GM21528 (cell line): ENCODE measurements around the gene GDPD5.

ENCODE experiments used
- ATAC-seq: cut with Tn5 transposase; IDR thresholded peaks from one replicate; pipeline ENCODE4 v1.9.1; 2021; ENCODE audit warnings: mild to moderate bottlenecking, moderate library complexity; ENCODE audit not compliant: unreplicated experiment, low FRiP score

GDPD5 gene

GRCh38 chr11:75450826-75451821, 74.6 kb downstream of the GDPD5 start:
- no peak for ATAC-seq

- ATAC-seq = no peak
These were observed 75.5 kb downstream of the GDPD5 start for GRCh38 chr11:75450236-75450635.

GRCh38 chr11:75449776-75450175, 76.0 kb downstream of the GDPD5 start:
- ATAC-seq = no peak

GRCh38 chr11:75449271-75449670, 76.5 kb downstream of the GDPD5 start:
- no peak for ATAC-seq

- ATAC-seq = no peak
These were observed 78.3 kb downstream of the GDPD5 start for GRCh38 chr11:75447415-75447814.

GRCh38 chr11:75445315-75445953, 80.3 kb downstream of the GDPD5 start:
- ATAC-seq = no peak

GRCh38 chr11:75443043-75443442, 82.7 kb downstream of the GDPD5 start:
- ATAC-seq = no peak

GRCh38 chr11:75442161-75442885, 83.4 kb downstream of the GDPD5 start:
- no peak for ATAC-seq

GRCh38 chr11:75441804-75442132, 84.0 kb downstream of the GDPD5 start:
- no peak for ATAC-seq

- no peak for ATAC-seq
These were observed 84.6 kb downstream of the GDPD5 start for GRCh38 chr11:75440960-75441803.

- no peak for ATAC-seq
These were observed 86.1 kb downstream of the GDPD5 start for GRCh38 chr11:75439495-75440120.

- ATAC-seq = no peak
These were observed 86.7 kb downstream of the GDPD5 start for GRCh38 chr11:75439026-75439425.

GRCh38 chr11:75437966-75438659, 87.6 kb downstream of the GDPD5 start:
- ATAC-seq = no peak

- ATAC-seq = no peak
These were observed 88.9 kb downstream of the GDPD5 start for GRCh38 chr11:75436806-75437205.

GRCh38 chr11:75435571-75435925, 90.2 kb downstream of the GDPD5 start:
- ATAC-seq = no peak

- ATAC-seq = no peak
These were observed 90.7 kb downstream of the GDPD5 start for GRCh38 chr11:75434886-75435570.

GRCh38 chr11:75434051-75434450, 91.7 kb downstream of the GDPD5 start:
- ATAC-seq = no peak

- ATAC-seq = no peak
These were observed 92.3 kb downstream of the GDPD5 start for GRCh38 chr11:75433443-75433842.

GRCh38 chr11:75432911-75433321, 92.8 kb downstream of the GDPD5 start, which contains the start of gene KLHL35:
TSS of gene KLHL35 (minus strand) at chr11:75433203. CDS start at chr11:75430629, 2,574 bp downstream.
- ATAC-seq = no peak
